DMS153 treated with DMSO at 0.1 percent for 48 hours (cell line): ENCODE data around the gene MAMSTR.
"Not testable (repeated sequence)": the region's sequence is repeated elsewhere in the genome, so short reads cannot be mapped to it uniquely, and the experiment has no call there.

Source experiments
- DNase-seq: peaks from one replicate; lab custom pipeline; 2025; ENCODE audit not compliant: unreplicated experiment; lab: John Stamatoyannopoulos, UW

MAMSTR gene

DNA sequence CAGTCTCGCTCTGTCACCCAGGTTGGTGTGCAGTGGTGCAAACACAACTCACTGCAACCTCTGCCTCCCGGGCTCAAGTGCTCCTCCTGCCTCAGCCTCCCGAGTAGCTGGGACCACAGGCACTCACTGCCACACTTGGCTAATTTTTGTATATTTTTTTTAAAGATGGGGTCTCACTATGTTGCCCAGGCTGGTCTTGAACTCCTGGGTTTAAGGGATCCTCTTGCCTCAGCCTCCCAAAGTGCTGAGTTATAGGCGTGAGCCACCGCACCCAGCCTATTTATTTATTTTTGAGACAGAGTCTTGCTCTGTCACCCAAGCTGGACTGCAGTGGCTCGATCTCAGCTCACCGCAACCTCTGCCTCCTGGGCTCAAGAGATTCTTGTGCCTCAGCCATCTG is 32.9 kb downstream of the MAMSTR start:
- DNase-seq = not testable (repeated sequence)

DNA sequence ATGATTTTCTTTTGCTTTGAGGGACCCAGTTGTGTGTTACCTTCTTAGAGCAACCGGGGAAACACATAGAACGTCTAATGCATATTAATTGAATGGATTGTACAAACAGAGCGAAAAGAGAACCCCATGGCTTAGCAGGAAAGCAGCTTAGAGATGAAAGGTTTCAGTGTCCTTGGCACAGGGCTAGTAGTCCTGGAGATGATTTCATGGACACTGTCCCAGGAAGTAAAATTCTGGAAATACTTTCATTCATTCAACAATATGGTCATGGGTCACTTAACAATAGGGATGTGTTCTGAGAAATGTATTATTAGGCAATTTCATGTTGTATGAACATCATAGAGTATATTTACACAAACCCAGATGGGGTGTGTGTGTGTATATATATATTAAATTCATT is 33.4 kb downstream of the MAMSTR start:
- DNase-seq = no peak

DNA sequence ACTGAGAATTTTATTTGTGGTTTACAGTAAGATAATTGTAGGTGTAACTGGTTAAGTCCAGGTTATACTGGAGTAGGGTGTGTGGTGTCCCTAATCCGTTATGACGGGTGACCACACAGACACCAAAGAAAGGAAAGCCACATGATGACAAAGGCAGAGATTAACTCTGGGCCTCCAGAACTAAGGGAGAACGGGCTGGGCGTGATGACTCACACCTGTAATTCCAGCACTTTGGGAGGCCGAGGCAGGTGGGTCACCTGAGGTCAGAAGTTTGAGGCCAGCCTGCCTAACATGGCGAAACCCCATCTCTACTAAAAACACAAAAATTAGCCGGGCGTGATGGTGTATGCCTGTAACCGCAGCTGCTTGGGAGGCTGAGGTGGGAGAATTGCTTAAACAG is 33.9 kb downstream of the MAMSTR start:
- DNase-seq = no peak

DNA sequence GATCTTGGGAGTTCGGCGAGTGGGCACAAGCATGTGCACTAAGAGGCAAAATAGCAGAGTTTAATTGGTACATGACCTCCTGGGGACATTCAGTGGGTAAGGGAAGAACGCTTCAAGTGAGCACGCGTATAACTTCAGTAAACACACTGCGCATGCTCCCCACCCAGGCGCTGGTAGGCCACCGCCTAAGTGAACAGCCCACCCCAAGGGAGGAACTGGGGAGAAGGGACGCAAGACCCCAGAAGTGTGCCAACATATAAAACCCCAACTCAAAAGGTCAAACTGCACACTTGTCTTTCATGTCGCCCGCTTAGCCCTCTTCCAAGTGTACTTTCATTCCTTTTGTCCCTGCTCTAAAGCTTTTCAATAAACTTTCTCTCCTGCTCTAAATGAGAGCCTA is 36.2 kb downstream of the MAMSTR start:
- DNase-seq = peak; percentile 47

DNA sequence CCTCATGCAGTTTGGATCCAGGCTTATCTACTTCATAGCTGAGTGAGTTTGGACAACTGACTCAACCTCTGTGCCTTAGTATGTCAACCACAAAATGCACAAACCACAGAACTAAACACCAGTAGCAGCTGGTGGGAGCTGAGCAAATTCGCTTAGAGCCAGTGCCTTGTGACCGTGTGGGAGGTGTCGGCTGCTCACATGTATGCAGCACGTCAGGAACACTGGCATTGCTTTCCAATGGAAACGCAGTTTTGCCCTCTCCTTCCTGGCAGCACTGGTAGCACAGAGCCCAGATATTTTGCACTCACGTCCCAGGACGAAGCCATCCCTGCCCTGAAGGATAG is 38.4 kb downstream of the MAMSTR start:
- DNase-seq = no peak

DNA sequence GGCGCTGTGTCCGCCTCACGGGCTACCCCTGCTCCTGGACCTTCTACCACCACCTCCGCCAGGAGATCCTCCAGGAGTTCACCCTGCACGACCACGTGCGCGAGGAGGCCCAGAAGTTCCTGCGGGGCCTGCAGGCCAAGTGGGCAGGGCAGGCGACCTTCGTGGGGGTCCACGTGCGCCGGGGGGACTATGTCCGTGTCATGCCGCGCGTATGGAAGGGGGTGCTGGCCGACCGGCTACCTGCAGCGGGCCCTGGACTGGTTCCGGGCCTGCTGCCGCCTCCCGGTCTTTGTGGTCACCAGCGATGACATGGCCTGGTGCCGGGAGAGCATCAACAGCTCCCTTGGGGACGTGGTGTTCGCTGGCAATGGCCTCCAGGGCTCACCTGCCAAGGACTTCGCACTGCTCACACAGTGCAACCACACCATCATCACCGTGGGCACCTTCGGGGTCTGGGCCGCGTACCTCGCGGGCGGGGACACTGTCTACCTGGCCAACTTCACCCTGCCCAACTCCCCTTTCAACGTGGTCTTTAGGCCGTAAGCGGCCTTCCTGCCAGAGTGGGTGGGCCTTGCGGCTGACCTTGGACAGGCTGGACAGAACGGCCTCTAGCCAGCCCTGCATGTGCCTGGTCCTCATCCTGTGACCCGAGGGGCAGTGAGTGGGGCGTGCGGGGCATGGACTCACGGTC is 38.9 kb downstream of the MAMSTR start:
- DNase-seq = no peak

DNA sequence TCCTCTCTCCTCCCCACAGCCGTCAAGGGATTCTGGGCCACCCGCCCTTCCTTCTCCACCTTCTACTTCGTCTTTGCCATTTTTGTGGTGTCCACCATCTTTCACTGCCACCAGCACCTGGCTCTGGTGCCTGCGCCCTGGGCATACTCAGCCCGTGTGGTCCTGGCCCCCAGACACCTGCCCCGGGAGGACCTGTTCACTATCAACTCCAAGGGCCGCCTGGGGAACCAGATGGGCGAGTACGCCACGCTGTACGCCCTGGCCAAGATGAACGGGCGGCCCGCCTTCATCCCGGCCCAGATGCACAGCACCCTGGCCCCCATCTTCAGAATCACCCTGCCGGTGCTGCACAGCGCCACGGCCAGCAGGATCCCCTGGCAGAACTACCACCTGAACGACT is 39.5 kb downstream of the MAMSTR start:
- DNase-seq = not testable (repeated sequence)

DNA sequence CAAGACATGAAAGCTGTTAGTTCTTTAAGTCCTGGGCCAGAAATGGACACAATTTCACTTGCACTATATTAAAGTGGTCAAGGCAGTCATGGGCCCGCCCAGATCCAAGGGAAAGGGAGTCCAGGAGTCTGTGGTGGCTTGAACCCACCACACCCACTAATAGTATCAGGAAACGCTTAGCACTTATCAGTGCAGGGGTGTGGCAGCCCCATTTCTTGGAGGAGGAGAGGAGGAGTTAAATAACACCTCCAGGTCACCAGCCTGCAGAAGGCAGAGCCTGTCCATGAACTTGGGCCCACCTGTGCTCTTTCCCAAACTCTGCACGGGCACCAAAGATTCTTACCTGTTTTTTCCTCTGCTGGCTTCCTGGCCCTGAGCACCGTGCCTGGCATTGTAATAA is 41.3 kb downstream of the MAMSTR start:
- no peak for DNase-seq

DNA sequence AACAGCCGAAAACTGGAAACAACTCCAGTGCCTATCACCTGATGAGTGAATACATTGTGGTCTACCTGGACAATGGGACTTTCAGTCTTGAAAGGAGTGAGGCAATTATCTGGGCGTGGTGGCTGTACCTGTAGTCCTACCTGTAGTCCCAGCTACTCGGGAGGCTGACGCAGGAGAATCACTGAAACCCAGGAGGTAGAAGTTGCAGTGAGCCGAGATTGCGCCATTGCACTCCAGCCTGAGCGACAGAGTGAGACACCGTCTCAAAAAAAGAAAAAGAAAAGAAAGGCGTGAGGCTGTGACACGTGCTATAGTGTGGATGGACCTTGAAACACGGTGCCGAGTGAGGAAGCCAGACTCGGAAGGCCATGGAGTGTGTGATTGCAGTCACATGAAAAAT is 42.6 kb downstream of the MAMSTR start:
- DNase-seq = no peak

DNA sequence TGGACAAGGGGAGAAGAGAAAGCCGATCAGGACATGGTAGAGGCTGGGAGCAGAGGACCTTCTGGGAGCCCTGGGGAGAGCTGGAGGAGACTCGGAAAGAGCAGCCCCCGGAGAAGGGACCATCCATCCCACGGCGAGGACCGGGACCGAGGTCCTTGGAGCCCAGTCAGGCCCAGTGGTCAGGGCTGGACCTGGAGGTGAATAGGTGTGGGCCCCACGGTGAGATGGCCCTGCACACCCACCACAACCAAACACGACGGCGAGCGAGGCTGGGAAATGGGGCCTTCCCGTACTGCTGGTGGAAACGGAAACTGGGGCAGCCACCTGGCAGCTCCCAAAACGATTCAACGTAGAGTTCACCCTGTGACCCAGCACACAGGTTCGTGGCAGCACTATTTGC is 43.0 kb downstream of the MAMSTR start:
- DNase-seq = no peak

DNA sequence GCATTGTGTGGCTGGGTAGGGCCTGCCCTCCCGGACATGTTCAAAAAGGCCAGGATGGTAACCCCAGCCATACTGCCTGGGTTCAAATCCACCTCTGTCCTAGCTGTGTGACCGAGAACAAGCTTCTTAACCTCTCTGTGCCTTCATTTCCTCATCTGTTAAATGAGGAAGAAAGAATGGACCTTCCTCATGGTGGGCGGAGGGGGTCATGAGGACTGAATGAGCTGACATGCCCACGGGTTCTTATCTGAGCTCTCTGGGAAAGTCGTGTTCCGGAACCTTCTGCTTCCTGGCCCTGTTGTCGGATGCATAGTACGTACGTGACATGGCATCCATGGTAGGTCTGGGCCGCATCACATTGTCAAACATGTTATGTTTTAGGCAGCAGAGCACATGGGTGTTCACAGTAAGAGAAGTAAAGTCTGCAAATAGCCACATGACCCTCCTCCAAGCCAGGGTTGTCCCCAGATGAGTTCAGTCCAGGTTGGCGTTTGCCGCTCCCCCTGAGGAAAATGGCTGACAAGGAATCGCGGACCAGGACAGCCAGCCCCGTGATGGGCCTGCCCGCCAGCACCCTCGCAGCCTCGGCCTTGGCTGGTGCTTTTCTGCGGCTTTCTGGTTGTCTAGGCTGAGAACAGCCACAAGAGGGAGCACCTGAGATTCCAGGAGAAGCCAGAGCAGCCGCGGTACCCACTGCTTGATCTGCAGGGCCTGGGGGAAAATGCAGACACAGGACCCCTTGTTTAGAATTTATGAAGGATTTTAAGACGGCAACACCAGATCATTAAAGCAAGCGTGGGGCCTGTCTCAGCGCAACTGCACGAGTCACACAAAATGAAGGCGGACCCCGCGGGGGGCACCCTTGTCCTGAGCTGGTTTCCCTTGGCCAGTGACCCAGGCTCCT is 44.4 kb downstream of the MAMSTR start:
- peak; percentile 87 for DNase-seq

DNA sequence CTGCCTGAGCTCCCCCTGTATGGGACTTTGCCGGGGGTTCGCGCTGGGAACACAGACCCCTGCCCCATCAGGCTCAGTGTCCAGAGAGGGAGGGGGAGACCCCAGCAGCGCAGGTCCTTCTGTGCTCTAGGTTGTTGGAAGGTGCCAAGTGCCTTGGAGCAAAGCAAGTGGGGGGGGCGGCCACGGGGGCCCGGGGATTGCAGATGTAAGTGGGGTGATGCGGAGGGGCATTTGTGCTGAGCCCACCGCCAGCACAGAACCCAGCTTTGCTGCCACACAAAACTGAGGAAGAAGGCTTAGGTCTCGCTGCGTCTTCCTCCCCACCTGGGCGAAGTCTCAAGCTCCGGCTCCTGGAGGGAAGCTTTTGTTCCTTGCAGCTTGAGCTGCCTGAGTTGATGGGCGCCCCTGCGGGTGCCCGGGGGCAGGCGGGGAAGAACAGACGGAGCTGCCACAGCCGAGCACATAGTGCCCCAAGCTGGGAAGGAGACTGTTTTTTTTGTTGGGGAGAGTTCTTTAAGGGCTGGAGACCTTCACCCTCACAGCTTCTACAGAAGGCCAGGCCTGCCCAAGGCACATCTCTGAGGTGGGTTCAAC is 45.2 kb downstream of the MAMSTR start:
- DNase-seq = no peak

DNA sequence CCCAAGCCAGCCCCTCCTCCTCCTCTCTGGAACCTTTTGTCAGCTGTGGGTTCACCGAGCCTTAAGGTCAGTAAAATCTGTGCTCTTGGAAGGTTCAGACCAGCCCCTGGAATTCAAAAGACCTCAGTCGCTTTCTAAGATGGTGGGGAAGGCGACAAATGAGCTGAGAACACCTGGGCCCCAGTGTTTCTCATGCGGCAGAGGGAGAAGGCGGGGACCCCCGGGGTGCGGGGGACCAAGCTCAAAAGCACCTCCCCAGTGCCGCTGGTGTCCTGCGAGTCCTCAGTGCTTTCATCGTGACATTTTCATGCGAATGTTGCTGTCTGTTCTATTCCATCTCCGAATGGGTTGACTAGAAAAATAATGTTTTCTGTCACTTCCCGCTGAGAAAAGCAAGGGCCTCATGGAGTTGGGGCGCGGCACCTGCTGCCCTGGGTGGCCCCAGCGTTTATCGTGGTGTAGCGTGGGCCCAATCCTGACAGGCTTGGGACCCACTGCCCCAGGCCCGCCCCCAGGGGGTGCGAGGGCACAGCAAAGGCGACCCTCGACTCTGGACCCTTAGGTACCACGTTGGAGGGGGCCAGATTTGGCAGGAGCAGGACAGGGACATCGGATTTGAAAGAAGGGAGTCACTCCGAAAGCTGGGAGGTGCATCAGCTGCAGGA is 46.0 kb downstream of the MAMSTR start:
- DNase-seq = no peak

DNA sequence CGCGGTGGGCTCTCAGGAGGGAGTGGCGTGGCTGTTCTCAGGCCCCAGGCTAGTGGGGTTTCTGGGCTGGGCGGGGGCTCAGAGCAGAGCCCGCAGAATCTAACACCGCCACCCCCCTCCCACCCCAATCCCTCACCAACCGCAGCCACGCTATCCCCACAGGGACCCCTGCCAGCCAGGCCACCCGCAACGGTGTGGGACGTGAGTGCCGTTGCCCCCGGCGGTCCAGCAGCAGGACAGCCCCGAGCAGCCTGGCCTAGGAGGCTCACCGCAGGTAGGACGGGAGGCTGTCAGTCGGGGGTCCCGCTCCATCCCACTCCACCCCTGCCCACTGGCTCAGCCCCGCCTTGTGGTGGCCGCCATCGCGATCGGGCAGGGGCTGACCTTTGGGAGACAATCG is 46.5 kb downstream of the MAMSTR start, which contains the start of gene NTN5:
Gene NTN5, minus strand, starts transcription at position 24 of the 400 bp plus-strand sequence. CDS start 2,031 bp downstream, outside the sequence.
- no peak for DNase-seq

DNA sequence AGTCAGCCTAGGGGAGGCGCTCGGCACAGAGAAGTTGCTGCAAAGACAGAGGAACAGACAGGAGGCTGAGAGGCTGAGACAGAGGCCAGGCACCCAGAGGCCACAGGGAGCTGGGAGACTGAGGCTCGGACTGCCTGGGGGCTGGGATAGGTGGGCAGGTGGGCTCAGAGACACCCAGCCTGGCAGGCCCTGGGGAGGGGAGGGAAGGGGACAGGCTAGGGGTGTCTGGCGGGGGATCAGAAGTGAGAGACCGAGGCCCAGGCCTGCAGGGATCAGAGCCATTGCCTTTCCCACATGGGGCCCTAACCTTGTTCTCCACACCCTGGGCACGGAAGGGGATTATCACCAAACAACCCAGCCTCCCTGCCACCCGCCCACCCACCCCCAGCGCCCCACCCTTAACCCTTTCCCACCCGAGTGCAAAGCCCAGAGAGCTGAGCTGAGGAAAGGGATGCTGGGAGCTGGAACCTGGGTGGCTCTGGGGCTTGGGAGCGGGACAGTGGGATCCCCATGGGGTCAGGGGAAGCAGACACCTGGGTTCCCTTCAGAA is 48.0 kb downstream of the MAMSTR start:
- no peak for DNase-seq

DNA sequence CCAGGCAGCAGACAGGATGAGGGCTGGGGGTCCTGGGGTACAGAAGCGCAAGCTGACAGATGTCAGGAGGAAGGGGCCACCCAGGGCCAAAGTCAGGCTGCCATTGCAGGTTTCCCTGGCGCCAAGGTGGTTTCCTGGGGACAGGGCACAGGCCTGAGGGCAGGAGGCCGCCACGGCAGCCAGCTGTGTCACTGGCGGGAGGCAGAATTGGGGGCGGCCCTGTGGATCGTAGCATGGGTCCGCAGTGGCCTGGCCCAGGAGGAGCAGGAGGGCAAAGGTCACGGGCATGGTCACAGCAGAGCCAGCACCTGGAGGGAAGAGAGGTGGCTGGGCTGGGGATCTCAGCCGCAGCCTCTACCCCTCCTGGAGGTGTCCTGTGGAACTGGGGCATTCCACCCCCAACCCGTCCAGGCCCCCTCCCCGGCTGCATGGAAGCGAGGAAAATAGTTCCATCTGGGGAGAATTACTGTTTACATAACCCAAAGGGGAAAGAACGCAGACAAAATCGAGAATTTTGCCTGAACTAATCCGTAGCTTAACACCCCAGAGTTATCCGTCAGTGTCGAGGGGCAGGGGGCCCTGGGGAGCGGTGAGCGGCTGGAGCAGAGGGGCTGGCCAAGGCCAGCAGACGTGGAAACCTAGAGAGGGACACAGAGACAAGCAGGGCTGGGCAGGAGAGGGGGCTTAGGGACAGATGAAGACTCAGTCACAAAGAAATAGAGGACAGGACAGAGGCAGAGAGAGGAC is 48.7 kb downstream of the MAMSTR start:
- no peak for DNase-seq

DNA sequence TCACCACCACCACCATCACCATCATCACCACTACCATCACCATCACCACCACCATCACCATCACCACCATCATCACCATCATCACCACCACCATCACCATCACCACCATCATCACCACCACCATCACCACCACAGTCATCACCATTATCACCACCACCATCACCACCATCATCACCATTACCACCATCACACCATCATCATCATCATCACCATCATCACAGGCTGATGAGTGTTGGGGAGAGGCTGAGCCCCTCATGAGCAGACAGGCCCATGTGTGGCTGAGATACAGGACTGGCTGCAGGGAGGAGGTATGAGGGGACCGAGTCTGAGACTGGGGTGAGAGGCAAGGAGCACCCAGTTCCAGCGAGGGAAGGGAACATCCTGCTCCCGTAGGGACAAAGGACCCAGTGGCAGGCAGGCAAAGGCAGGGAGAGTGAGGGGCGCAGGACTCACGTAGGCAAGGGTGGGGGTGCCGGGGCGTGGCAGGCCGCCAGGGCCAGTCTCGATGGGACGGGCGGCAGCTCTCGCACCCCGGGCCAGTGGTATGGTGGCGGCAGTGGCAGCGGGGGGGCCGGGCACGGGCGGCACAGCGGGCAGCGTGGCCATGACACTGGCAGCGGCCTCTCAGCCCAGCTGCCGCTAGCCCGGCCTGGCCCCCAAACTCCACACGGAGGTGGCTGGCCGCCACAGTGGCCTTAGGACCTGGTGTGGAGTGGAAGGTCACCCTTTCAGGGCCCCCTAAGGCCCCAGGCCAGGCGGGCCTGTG is 49.4 kb downstream of the MAMSTR start:
- DNase-seq = no peak

DNA sequence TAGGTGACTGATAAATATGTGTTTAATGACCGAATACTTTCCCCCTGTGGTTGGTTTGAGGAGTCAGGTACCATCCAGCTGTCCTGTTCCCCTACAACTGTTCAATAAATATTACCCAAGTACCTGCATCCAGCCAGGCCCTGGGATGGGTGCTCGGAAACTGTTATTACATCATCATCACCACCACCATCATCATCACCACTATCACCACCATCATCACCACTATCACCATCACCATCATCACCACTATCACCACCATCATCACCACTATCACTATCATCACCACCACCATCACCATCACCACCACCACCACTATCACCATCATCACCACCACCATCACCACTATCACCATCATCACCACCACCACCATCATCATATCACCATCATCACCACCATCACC is 50.8 kb downstream of the MAMSTR start:
- DNase-seq = no peak

DNA sequence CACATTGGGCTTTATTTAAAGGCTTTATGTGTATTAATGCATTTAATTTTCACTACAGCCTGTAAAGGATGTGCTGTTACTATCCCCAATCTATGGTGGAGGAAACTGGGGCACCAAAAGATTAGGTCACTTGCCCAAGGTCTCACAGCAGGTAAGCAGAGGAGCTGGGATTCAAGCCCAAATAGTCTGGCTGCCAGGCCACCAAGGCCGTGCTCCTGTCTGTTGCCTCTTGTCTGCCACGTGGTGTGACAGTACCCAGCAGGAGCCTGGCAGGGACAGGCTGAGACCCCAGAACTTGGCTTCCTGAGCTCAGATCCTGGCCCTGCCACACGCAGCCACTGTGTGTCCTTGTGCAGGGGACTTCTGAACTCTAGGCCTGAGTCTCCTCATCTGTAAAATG is 51.2 kb downstream of the MAMSTR start:
- no peak for DNase-seq

DNA sequence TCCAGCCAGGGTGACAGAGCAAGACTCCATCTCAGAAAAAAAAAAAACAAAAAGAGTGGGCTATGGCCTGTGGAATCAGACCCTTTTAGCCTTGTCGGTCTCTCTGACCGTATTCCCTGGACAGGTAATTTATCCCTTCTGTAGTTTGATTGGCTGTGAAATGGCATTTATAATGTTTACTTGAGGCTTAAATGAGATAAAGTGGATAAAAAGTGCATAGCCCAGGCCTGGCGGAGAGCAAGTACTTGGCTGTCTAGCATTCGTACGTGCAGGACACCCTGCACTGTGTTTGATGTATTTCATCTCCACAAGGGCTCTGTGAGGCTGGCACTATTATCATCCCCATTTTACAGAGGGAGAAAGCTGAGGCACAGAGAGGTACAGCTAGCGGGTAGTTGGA is 53.7 kb downstream of the MAMSTR start:
- no peak for DNase-seq
